KBM-7 (cell line): ENCODE measurements around the gene SLC26A9.
"Not testable (repeated sequence)": the region's sequence is repeated elsewhere in the genome, so short reads cannot be mapped to it uniquely, and the experiment has no call there.

ENCODE experiments used
- DNase-seq: peaks from one replicate; pipeline ENCODE4 v3.0.0-alpha.2; 2015
- in situ Hi-C: fragments of 300-500 bp; cut with MboI; formaldehyde crosslinking; loops from 2 replicates; pipeline ENCODE4 v1.14.3; 2020; ENCODE audit warnings: low sequenced_read_pairs, low pct_unique_long_range_greater_than_20kb, mixed read lengths

SLC26A9 gene

GRCh38 chr1:205878026-205878425 lies 65.2 kb downstream of the SLC26A9 start:
- in situ Hi-C loops: no loop called here
- peak; percentile 21 for DNase-seq

DNA sequence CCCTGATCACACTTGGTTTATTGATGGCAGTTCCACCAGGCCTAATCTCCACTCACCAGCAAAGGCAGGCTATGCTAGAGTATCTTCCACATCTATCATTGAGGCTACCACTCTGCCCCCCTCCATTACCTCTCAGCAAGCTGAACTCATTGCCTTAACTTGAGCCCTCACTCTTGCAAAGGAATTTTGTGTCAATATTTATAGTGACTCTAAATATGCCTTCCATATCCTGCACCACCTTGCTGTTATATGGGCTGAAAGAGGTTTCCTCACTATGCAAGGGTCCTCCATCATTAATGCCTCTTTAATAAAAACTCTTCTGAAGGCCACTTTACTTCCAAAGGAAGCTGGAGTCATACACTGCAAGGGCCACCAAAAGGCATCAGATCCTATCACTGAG lies 70.1 kb downstream of the SLC26A9 start:
- in situ Hi-C loops: not testable (repeated sequence)

DNA sequence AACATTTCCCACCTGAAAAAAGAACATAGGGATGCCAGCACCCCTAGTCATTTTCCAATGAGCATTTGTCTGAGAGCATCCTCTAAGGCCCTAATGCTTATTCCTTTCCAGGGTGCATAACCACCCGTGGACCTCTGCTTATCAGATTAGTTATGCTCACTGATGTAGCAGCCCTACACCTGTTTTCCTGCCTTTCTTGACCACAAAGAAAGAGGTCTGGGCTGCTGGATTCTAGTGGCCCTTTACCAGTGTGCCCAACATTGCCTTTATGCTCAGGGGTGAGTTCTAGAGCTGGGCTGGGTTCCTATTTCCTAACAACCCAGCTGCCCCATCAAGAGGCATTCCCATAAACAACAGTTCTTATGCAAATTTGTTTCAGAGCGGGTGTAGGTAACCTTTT lies 73.0 kb downstream of the SLC26A9 start:
- in situ Hi-C loops: no loop called here
- no peak for DNase-seq

More for the DNA sequence above, 70.1 kb downstream of the SLC26A9 start:
- DNase-seq: not testable (repeated sequence)
